Endothelial cell of umbilical vein (primary cell): Measurements from ENCODE around the gene NLRP3. TPM values are rescaled to one million over a fixed set of nuclear protein-coding genes. Genes with fewer than 3 reads are reported as not detected.

Experiments
- BruUV-seq: library from RNA; stranded (reverse); fragments of 400-500 nt; replicated peaks from 2 replicates; lab custom pipeline; 2021; lab: Mats Ljungman, UMichigan
- CTCF ChIA-PET: fragments of 300-600, 350-600 bp; sonication (Branson Sonifier 250); formaldehyde crosslinking; loops from one replicate; lab custom pipeline; 2021; ENCODE audit warnings: antibody characterized with exemption, inconsistent platforms; lab: Charles Lee
- POLR2A ChIA-PET: fragments of 300-600, 350-600 bp; sonication (Branson Sonifier 250); formaldehyde crosslinking; loops from one replicate; lab custom pipeline; 2021; ENCODE audit warnings: antibody characterized with exemption, inconsistent platforms; lab: Charles Lee
- DNase-seq: peaks from one replicate; pipeline ENCODE4 v3.0.0-alpha.2; 2011; ENCODE audit warnings: low read depth, low spot score
- FAIRE-seq: peaks from 2 replicates; lab custom pipeline; 2011; peaks lifted over from hg19 to GRCh38; lab: Jason Lieb, UNC
- H2AFZ ChIP-seq: 2 replicates; pipeline ENCODE4 v1.6.0; 2012; ENCODE audit warnings: low read depth, low read length, control low read depth, inconsistent platforms
- H3K27ac ChIP-seq: 2 replicates; pipeline ENCODE4 v1.5.1; 2011; ENCODE audit warnings: low read depth, mild to moderate bottlenecking, control low read depth, low read length, moderate library complexity; ENCODE audit not compliant: insufficient read depth
- H3K27me3 ChIP-seq, 2 experiments: 2 replicates each; pipeline versions ENCODE4 v1.6.0 to v1.6.1; 2011; ENCODE audit warnings: low read length in 2 of 2, mixed read lengths in 1 of 2; ENCODE audit not compliant: control insufficient read depth in 2 of 2, insufficient read depth in 2 of 2
- H3K36me3 ChIP-seq, 2 experiments: 2 replicates in 1 of 2; 3 replicates in 1 of 2; pipeline ENCODE4 v1.5.1; 2011; ENCODE audit warnings: low read length in 2 of 2, mild to moderate bottlenecking in 1 of 2, moderate library complexity in 1 of 2; ENCODE audit not compliant: control insufficient read depth in 2 of 2, insufficient read depth in 2 of 2; ENCODE audit errors: extremely low read depth in 1 of 2
- H3K4me1 ChIP-seq: 3 replicates; pipeline ENCODE4 v1.5.1; 2011; ENCODE audit warnings: mild to moderate bottlenecking, low read length; ENCODE audit not compliant: control insufficient read depth, insufficient read depth; ENCODE audit errors: extremely low read depth
- H3K4me2 ChIP-seq: 2 replicates; pipeline ENCODE4 v1.6.1; 2011; ENCODE audit warnings: low read length, control low read depth, mixed read lengths; ENCODE audit not compliant: insufficient read depth
- H3K4me3 ChIP-seq, 3 experiments: fragments of 200-600 bp in 1 of 3; sonication (generic), shearing (Covaris generic) in 1 of 3; replicated peaks in 1 of 3; 2 replicates each; pipeline ENCODE4 v1.5.1; 2011 to 2016; ENCODE audit warnings: control low read depth in 3 of 3, low read length in 3 of 3, mild to moderate bottlenecking in 2 of 3, inconsistent platforms in 1 of 3, low read depth in 1 of 3, moderate library complexity in 1 of 3; ENCODE audit not compliant: insufficient read depth in 1 of 3
- H3K79me2 ChIP-seq: 2 replicates; pipeline ENCODE4 v1.6.0; 2012; ENCODE audit warnings: low read length, inconsistent platforms; ENCODE audit not compliant: control insufficient read depth, insufficient read depth
- H3K9ac ChIP-seq: replicated peaks from 2 replicates; pipeline ENCODE3; 2011; ENCODE audit warnings: low read length, control low read depth; ENCODE audit not compliant: insufficient read depth; ENCODE audit errors: extremely low read depth
- H3K9me1 ChIP-seq: replicated peaks from 3 replicates; pipeline ENCODE4 v1.6.0; 2011; ENCODE audit warnings: mild to moderate bottlenecking, low read length; ENCODE audit not compliant: control insufficient read depth, insufficient read depth; ENCODE audit errors: extremely low read depth
- H3K9me3 ChIP-seq: replicated peaks from 2 replicates; pipeline ENCODE4 v1.5.1; 2012; ENCODE audit warnings: low read length, inconsistent platforms; ENCODE audit not compliant: control insufficient read depth, insufficient read depth
- H4K20me1 ChIP-seq: replicated peaks from 2 replicates; pipeline ENCODE3; 2011; ENCODE audit warnings: mild to moderate bottlenecking, low read length; ENCODE audit not compliant: control insufficient read depth, insufficient read depth; ENCODE audit errors: extremely low read depth
- EZH2 ChIP-seq: IDR thresholded peaks from 2 replicates; pipeline ENCODE4 v1.6.1; 2012; ENCODE audit warnings: borderline replicate concordance, low read depth, mild to moderate bottlenecking, moderate library complexity, low read length, inconsistent platforms; ENCODE audit not compliant: severe bottlenecking
- FOS ChIP-seq: IDR thresholded peaks from 2 replicates; pipeline ENCODE4 v1.6.1; 2011; ENCODE audit warnings: mild to moderate bottlenecking, low read length, moderate library complexity, borderline replicate concordance; ENCODE audit not compliant: insufficient read depth
- GATA2 ChIP-seq: IDR thresholded peaks from 2 replicates; pipeline ENCODE4 v1.7.0; 2011; ENCODE audit warnings: low read depth, mild to moderate bottlenecking, moderate library complexity, mixed read lengths, low read length; ENCODE audit not compliant: insufficient read length, insufficient read depth
- JUN ChIP-seq: IDR thresholded peaks from 2 replicates; pipeline ENCODE4 v1.6.1; 2011; ENCODE audit warnings: borderline replicate concordance, low read depth; ENCODE audit not compliant: insufficient read length, insufficient read depth
- MYC ChIP-seq: IDR thresholded peaks from one replicate; pipeline ENCODE4 v1.6.1; 2011; ENCODE audit warnings: mild to moderate bottlenecking, low read depth, low read length
- POLR2A ChIP-seq: IDR thresholded peaks from 2 replicates; pipeline ENCODE4 v1.6.1; 2012; ENCODE audit warnings: low read depth, mild to moderate bottlenecking, control low read depth, low read length
- POLR2AphosphoS5 ChIP-seq: IDR thresholded peaks from 2 replicates; pipeline ENCODE4 v1.6.1; 2012; ENCODE audit warnings: low read depth, mild to moderate bottlenecking, control low read depth, low read length, moderate library complexity; ENCODE audit not compliant: insufficient read depth
- dilution Hi-C: fragments of 300-500 bp; cut with MboI; formaldehyde crosslinking; loops from one replicate; pipeline ENCODE4 v1.15.0; 2019; ENCODE audit warnings: low sequenced_read_pairs; ENCODE audit not compliant: extremely low pct_ligation_motif_present
- intact Hi-C: fragments of 100-400 bp; cut with micrococcal nuclease; formaldehyde crosslinking; loops from one replicate; pipeline ENCODE4 v1.10.0; 2022
- polyA plus RNA-seq, 4 experiments: library from polyadenylated mRNA; depleted of rRNA in 3 of 4; stranded (reverse) in 3 of 4; unstranded in 1 of 4; fragments of >200 nt; gene quantifications; 2 replicates each; pipeline versions ENCODE4 v1.2.1 to v1.2.3, GENCODE V29; 2011 to 2012; ENCODE audit warnings: missing spikeins in 1 of 4
- total RNA-seq: library from RNA; stranded (reverse); gene quantifications from 2 replicates; pipeline ENCODE4 v1.2.3, GENCODE V29; 2021
- TF ChIP-seq, protein P1 (sequence below), 2 donors: IDR thresholded peaks; 1 replicate in 1 of 2; 2 replicates in 1 of 2; pipeline ENCODE4 v1.5.1; 2011; ENCODE audit warnings: low read length in 2 of 2, mild to moderate bottlenecking in 2 of 2, moderate library complexity in 2 of 2, control low read depth in 1 of 2, inconsistent platforms in 1 of 2, low read depth in 1 of 2; ENCODE audit not compliant: insufficient read depth in 1 of 2; ENCODE audit errors: extremely low read depth in 1 of 2
- TF ChIP-seq, protein P2 (sequence below): IDR thresholded peaks from 2 replicates; pipeline ENCODE4 v1.6.1; 2011; ENCODE audit not compliant: insufficient read depth, insufficient read length

NLRP3 gene
- total and polyA plus RNA-seq, 2 donors (not counting 3 experiments of a cell fraction or from before 2014, with no cell fraction given), result 0.24 to 0.29 TPM

DNA sequence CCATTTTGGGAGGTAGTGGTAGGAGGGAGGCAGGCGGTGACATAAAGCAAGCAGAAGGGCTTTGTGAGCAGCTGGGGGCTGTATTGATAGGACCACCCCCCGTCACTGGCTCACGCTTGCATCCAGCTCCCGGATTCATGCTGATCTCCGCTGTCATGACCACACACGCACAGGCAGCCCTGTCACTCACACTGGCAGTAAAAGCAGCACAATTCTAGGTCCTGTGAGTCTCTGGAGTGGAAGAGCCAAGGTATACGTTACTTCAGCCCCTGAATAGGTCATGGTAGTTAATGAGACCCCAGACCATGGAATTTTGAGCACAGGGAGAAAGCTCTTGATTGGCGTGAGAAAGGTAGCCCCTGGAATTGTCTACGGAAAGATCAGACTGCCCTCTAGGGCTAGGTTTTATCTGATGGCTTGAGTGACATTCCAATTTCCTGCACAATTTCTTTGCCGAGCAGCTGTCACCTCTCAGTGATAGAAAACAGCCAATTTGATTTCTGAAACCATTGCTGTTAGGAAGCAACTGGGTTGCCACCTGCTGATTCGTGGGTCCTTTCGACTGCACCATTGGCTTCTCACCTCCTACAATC lies 36.6 kb downstream of the NLRP3 start:
- Histone ChIP-seq H3K4me3 (no peak overlapping the region), H4K20me1 (no peaks in the 10 kb centered on the region), H3K4me1 (peaks cover 4% of the 10 kb centered on the region), H3K9me1 (no peaks in the 10 kb centered on the region), H3K36me3 (no peaks in the 10 kb centered on the region), H3K4me2 (no peak overlapping the region), H3K27me3 (no peaks in the 10 kb centered on the region), H2AFZ (no peak overlapping the region), H3K79me2 (no peaks in the 10 kb centered on the region), H3K27ac (no peak overlapping the region), H3K9me3 (no peaks in the 10 kb centered on the region), H3K9ac (no peak overlapping the region)
- FAIRE-seq (no peak), DNase-seq (no peak)
- ChIA-PET CTCF (no interaction called here), POLR2A (no interaction called here)
- TF ChIP-seq, protein P1, sequence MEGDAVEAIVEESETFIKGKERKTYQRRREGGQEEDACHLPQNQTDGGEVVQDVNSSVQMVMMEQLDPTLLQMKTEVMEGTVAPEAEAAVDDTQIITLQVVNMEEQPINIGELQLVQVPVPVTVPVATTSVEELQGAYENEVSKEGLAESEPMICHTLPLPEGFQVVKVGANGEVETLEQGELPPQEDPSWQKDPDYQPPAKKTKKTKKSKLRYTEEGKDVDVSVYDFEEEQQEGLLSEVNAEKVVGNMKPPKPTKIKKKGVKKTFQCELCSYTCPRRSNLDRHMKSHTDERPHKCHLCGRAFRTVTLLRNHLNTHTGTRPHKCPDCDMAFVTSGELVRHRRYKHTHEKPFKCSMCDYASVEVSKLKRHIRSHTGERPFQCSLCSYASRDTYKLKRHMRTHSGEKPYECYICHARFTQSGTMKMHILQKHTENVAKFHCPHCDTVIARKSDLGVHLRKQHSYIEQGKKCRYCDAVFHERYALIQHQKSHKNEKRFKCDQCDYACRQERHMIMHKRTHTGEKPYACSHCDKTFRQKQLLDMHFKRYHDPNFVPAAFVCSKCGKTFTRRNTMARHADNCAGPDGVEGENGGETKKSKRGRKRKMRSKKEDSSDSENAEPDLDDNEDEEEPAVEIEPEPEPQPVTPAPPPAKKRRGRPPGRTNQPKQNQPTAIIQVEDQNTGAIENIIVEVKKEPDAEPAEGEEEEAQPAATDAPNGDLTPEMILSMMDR (IDR thresholded peaks at IDR 0.05; ENCODE audit: extremely low read depth in 1 of 2, insufficient read depth in 1 of 2, low read depth in 1 of 2, low read length in 2 of 2), result no peak
- TF ChIP-seq MYC (no peak), POLR2A (no peak), FOS (no peak), POLR2AphosphoS5 (no peak), EZH2 (no peak), JUN (no peak), GATA2 (no peak)
- TF ChIP-seq, protein P2, sequence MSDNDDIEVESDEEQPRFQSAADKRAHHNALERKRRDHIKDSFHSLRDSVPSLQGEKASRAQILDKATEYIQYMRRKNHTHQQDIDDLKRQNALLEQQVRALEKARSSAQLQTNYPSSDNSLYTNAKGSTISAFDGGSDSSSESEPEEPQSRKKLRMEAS, result no peak
- dilution Hi-C loops (no loop called here), intact Hi-C loops (no loop called here)
- BruUV-seq, result no TSS peak
